Transverse colon (tissue), 4 donors: ENCODE measurements around the gene RTP3. TPM values are rescaled to one million over a fixed set of nuclear protein-coding genes. Genes with fewer than 3 reads are reported as not detected.

ENCODE experiments used
- DNase-seq: peaks from one replicate; pipeline ENCODE4 v3.0.0-alpha.2; 2019
- H3K27ac ChIP-seq, 4 donors: fragments of 200-600 bp; sonication (generic); 2 replicates each; pipeline ENCODE4 v1.5.1; 2016 to 2018; ENCODE audit warnings: inconsistent platforms in 4 of 4
- H3K27me3 ChIP-seq: fragments of 200-600 bp; sonication (generic); 2 replicates; pipeline ENCODE4 v1.5.1; 2017; ENCODE audit warnings: inconsistent platforms
- H3K36me3 ChIP-seq, 4 donors: fragments of 200-600 bp; sonication (generic); 2 replicates each; pipeline ENCODE4 v1.5.1; 2017 to 2019; ENCODE audit warnings: inconsistent platforms in 4 of 4
- H3K4me1 ChIP-seq, 4 donors: fragments of 200-600 bp; sonication (generic); 2 replicates each; pipeline ENCODE4 v1.5.1; 2017 to 2020; ENCODE audit warnings: inconsistent platforms in 4 of 4
- H3K4me3 ChIP-seq, 4 donors: fragments of 200-600 bp; sonication (generic); 1 replicate in 1 of 4; 2 replicates in 3 of 4; pipeline versions ENCODE4 v1.5.1 to v1.6.1; 2017 to 2019; ENCODE audit warnings: inconsistent platforms in 4 of 4
- H3K9me3 ChIP-seq, 2 donors: fragments of 200-600 bp; sonication (generic); 2 replicates each; pipeline ENCODE4 v1.5.1; 2017 to 2019; ENCODE audit warnings: inconsistent platforms in 2 of 2
- CTCF ChIP-seq, 5 experiments: fragments of 200-600 bp in 3 of 5; fragments of 450-650 bp in 2 of 5; sonication (generic) in 3 of 5; IDR thresholded peaks; 1 replicate in 2 of 5; 2 replicates in 3 of 5; pipeline ENCODE4 v1.5.1; 2016 to 2017; ENCODE audit warnings: antibody characterized with exemption in 5 of 5, inconsistent platforms in 3 of 5, mild to moderate bottlenecking in 2 of 5, moderate library complexity in 1 of 5
- EP300 ChIP-seq: sonication (generic); formaldehyde crosslinking; IDR thresholded peaks from one replicate; pipeline ENCODE4 v1.6.1; 2017; ENCODE audit warnings: antibody characterized with exemption, low read depth
- POLR2A ChIP-seq: fragments of 450-650 bp; IDR thresholded peaks from one replicate; pipeline ENCODE4 v1.6.1; 2016; ENCODE audit warnings: antibody characterized with exemption, mild to moderate bottlenecking, moderate library complexity
- POLR2AphosphoS5 ChIP-seq, 3 donors: sonication (generic); formaldehyde crosslinking; IDR thresholded peaks; one replicate each; pipeline ENCODE4 v1.6.1; 2016; ENCODE audit warnings: antibody characterized with exemption in 3 of 3
- WGBS, 2 donors: methylation state at CpG; one replicate each; pipeline ENCODE4 v1.1.5; 2018; ENCODE audit warnings: low coverage in 1 of 2; 5-methylcytosine and 5-hydroxymethylcytosine counted together
- in situ Hi-C, 4 donors: fragments of 200-750 bp; cut with MboI; loops; one replicate each; pipeline versions ENCODE4 v1.15.0 to v1.15.1; 2017; ENCODE audit warnings: low sequenced_read_pairs in 3 of 4, low pct_ligation_motif_present in 1 of 4, low pct_unique_long_range_greater_than_20kb in 1 of 4
- intact Hi-C: fragments of 100-400 bp; cut with DNase I; formaldehyde crosslinking; loops from one replicate; pipeline ENCODE4 v1.15.1; 2023; ENCODE audit warnings: low total_unique reads
- total RNA-seq, 4 donors: library from RNA; depleted of rRNA; stranded (reverse); fragments of >200 nt; gene quantifications; one replicate each; pipeline ENCODE4 v1.1.0, GENCODE V29; 2016

RTP3 gene
- total RNA-seq, 4 donors from 2014 or later, result not detected

GRCh38 chr3:46523556-46523955, 25.8 kb downstream of the RTP3 start:
- intact Hi-C loops (no loop called here), in situ Hi-C loops (no loop called here)
- no peaks in the 10 kb centered on the region for H3K9me3 ChIP-seq

GRCh38 chr3:46524008-46524407, 26.2 kb downstream of the RTP3 start:
- Histone ChIP-seq H3K9me3 (no peaks in the 10 kb centered on the region), H3K27me3 (no peaks in the 10 kb centered on the region), H3K36me3 (no peaks in the 10 kb centered on the region), H3K4me3 (no peak overlapping the region), H3K4me1 (no peaks in the 10 kb centered on the region), H3K27ac (no peak overlapping the region)
- no peak for DNase-seq
- in situ Hi-C loops (no loop called here), intact Hi-C loops (no loop called here)
- WGBS, 2 donors, result 85 to 100% methylated on average over 1 to 3 of the region's 3 CpGs
- no peak for TF ChIP-seq POLR2AphosphoS5 (IDR thresholded peaks at IDR 0.05)
- TF ChIP-seq POLR2A, result no peak
- no peak for TF ChIP-seq CTCF (IDR thresholded peaks at IDR 0.05)
- no peak for TF ChIP-seq EP300

More at GRCh38 chr3:46523556-46523955, 25.8 kb downstream of the RTP3 start:
- no peak for DNase-seq
- no peaks in the 10 kb centered on the region for H3K4me1 ChIP-seq
- no peaks in the 10 kb centered on the region for H3K36me3 ChIP-seq
- H3K27ac ChIP-seq, result no peak overlapping the region
- no peaks in the 10 kb centered on the region for H3K27me3 ChIP-seq
- WGBS, 2 donors, result 86 to 100% methylated on average over 2 of the region's 2 CpGs
- TF ChIP-seq POLR2AphosphoS5 (IDR thresholded peaks at IDR 0.05) (no peak), CTCF (IDR thresholded peaks at IDR 0.05) (no peak), POLR2A (no peak), EP300 (no peak)
- H3K4me3 ChIP-seq, result no peak overlapping the region

- intact Hi-C loops, result no loop called here
These were observed 27.1 kb downstream of the RTP3 start for GRCh38 chr3:46524832-46525231.

GRCh38 chr3:46527239-46527638, 29.5 kb downstream of the RTP3 start:
- Histone ChIP-seq H3K9me3 (no peaks in the 10 kb centered on the region), H3K36me3 (no peaks in the 10 kb centered on the region), H3K4me3 (no peak overlapping the region), H3K27me3 (no peaks in the 10 kb centered on the region), H3K4me1 (no peaks in the 10 kb centered on the region), H3K27ac (no peak overlapping the region)
- no peak for DNase-seq
- 87% methylated on average over 5 of the region's 5 CpGs; no CpG with 5 or more reads in 1 of the 2 donors for WGBS, 2 donors
- intact Hi-C loops, result no loop called here
- in situ Hi-C loops, result no loop called here
- no peak for TF ChIP-seq CTCF (IDR thresholded peaks at IDR 0.05)
- TF ChIP-seq EP300, result no peak
- no peak for TF ChIP-seq POLR2A
- TF ChIP-seq POLR2AphosphoS5 (IDR thresholded peaks at IDR 0.05), result no peak

More at GRCh38 chr3:46524832-46525231, 27.1 kb downstream of the RTP3 start:
- H3K9me3 ChIP-seq, result no peaks in the 10 kb centered on the region
- no peaks in the 10 kb centered on the region for H3K36me3 ChIP-seq
- no peaks in the 10 kb centered on the region for H3K27me3 ChIP-seq
- in situ Hi-C loops, result no loop called here
- no peak for TF ChIP-seq POLR2AphosphoS5 (IDR thresholded peaks at IDR 0.05)
- no peak for TF ChIP-seq POLR2A
- no peak for TF ChIP-seq EP300
- TF ChIP-seq CTCF (IDR thresholded peaks at IDR 0.05), result no peak
- no peak overlapping the region for H3K4me3 ChIP-seq
- DNase-seq, result no peak
- WGBS, 2 donors, result 93 to 100% methylated on average over 1 to 3 of the region's 3 CpGs
- H3K27ac ChIP-seq, result no peak overlapping the region
- H3K4me1 ChIP-seq, result no peaks in the 10 kb centered on the region
